G401 (cell line): ENCODE data around the gene OTULIN. TPM values are rescaled to one million over a fixed set of nuclear protein-coding genes. Genes with fewer than 3 reads are reported as not detected.

Experiments
- DNase-seq: peaks from one replicate; pipeline ENCODE4 v3.0.0-alpha.2; 2015; ENCODE audit warnings: low spot score
- in situ Hi-C: cut with HindIII; loops from 2 replicates; pipeline ENCODE4 v1.10.0; 2016; ENCODE audit warnings: low sequenced_read_pairs, mixed read lengths
- total RNA-seq: library from RNA; depleted of rRNA; stranded (reverse); fragments of >200 nt; shearing (Covaris generic); gene quantifications from 2 replicates; pipeline ENCODE4 v1.2.3, GENCODE V29; 2014

Gene OTULIN
- total RNA-seq, 1 experiment from 2014 or later, result 23.5 TPM

GRCh38 chr5:14666357-14666756 is 1.8 kb downstream of the OTULIN start:
- in situ Hi-C loops, result no loop called here

GRCh38 chr5:14667290-14667689 is 2.8 kb downstream of the OTULIN start:
- in situ Hi-C loops, result no loop called here
- no peak for DNase-seq

More at GRCh38 chr5:14666357-14666756, 1.8 kb downstream of the OTULIN start:
- no peak for DNase-seq

- DNase-seq, result no peak
These were observed 3.3 kb downstream of the OTULIN start for GRCh38 chr5:14667770-14668169.

GRCh38 chr5:14668181-14668591 is 3.7 kb downstream of the OTULIN start:
- in situ Hi-C loops, result no loop called here
- DNase-seq, result no peak

More at GRCh38 chr5:14667770-14668169, 3.3 kb downstream of the OTULIN start:
- in situ Hi-C loops, result no loop called here

- no peak for DNase-seq
- in situ Hi-C loops, result no loop called here
These were observed 4.9 kb downstream of the OTULIN start for GRCh38 chr5:14669415-14669814.

GRCh38 chr5:14669975-14670374 is 5.5 kb downstream of the OTULIN start:
- in situ Hi-C loops, result no loop called here
- DNase-seq, result no peak

GRCh38 chr5:14671414-14671813 is 6.9 kb downstream of the OTULIN start:
- in situ Hi-C loops, result no loop called here
- DNase-seq, result no peak

- in situ Hi-C loops, result no loop called here
- DNase-seq, result no peak
These were observed 7.6 kb downstream of the OTULIN start for GRCh38 chr5:14672082-14672481.

GRCh38 chr5:14672484-14673394 is 8.2 kb downstream of the OTULIN start:
- in situ Hi-C loops, result no loop called here
- DNase-seq, result peak; percentile 78

- in situ Hi-C loops, result no loop called here
These were observed 8.9 kb downstream of the OTULIN start for GRCh38 chr5:14673443-14673842.

GRCh38 chr5:14674983-14675854 is 10.7 kb downstream of the OTULIN start:
- in situ Hi-C loops, result no loop called here

More at GRCh38 chr5:14673443-14673842, 8.9 kb downstream of the OTULIN start:
- DNase-seq, result no peak

GRCh38 chr5:14675865-14676300 is 11.4 kb downstream of the OTULIN start:
- in situ Hi-C loops, result no loop called here
- no peak for DNase-seq

More at GRCh38 chr5:14674983-14675854, 10.7 kb downstream of the OTULIN start:
- no peak for DNase-seq

GRCh38 chr5:14676320-14676719 is 11.8 kb downstream of the OTULIN start:
- DNase-seq, result no peak
- in situ Hi-C loops, result no loop called here

GRCh38 chr5:14678773-14679334 is 14.3 kb downstream of the OTULIN start:
- in situ Hi-C loops, result no loop called here
- no peak for DNase-seq

- in situ Hi-C loops, result no loop called here
- DNase-seq, result no peak
These were observed 15.1 kb downstream of the OTULIN start for GRCh38 chr5:14679595-14679994.

- in situ Hi-C loops, result no loop called here
- DNase-seq, result peak; percentile 86
These were observed 16.8 kb downstream of the OTULIN start for GRCh38 chr5:14681236-14681752.

GRCh38 chr5:14683906-14684455 is 19.5 kb downstream of the OTULIN start:
- no peak for DNase-seq
- in situ Hi-C loops, result no loop called here

- peak; percentile 92 for DNase-seq
- in situ Hi-C loops, result no loop called here
These were observed 20.2 kb downstream of the OTULIN start for GRCh38 chr5:14684757-14685156.

- peak; percentile 83 for DNase-seq
- in situ Hi-C loops, result no loop called here
These were observed 21.2 kb downstream of the OTULIN start for GRCh38 chr5:14685757-14686156.
